SH-SY5Y (cell line): ENCODE data around the gene ACOXL.

Experiments used
- GATA2 ChIP-seq: IDR thresholded peaks from 2 replicates; pipeline ENCODE4 v1.6.1; 2011; ENCODE audit warnings: mild to moderate bottlenecking, low read depth, low read length
- GATA3 ChIP-seq: IDR thresholded peaks from 2 replicates; pipeline ENCODE4 v1.6.1; 2011; ENCODE audit warnings: low read depth, mild to moderate bottlenecking, low read length, moderate library complexity

Gene ACOXL

GRCh38 chr2:110978148-110978547 lies 245.8 kb downstream of the ACOXL start:
- TF ChIP-seq GATA3, result no peak
- TF ChIP-seq GATA2, result no peak

GRCh38 chr2:110978756-110979470 lies 246.5 kb downstream of the ACOXL start:
- TF ChIP-seq GATA2, result no peak
- no peak for TF ChIP-seq GATA3

GRCh38 chr2:110979471-110980338 lies 247.3 kb downstream of the ACOXL start:
- TF ChIP-seq GATA3, result no peak
- no peak for TF ChIP-seq GATA2

GRCh38 chr2:110980339-110981062 lies 248.1 kb downstream of the ACOXL start:
- no peak for TF ChIP-seq GATA3
- no peak for TF ChIP-seq GATA2

GRCh38 chr2:110983133-110983532 lies 250.8 kb downstream of the ACOXL start:
- TF ChIP-seq GATA3 (no peak), GATA2 (no peak)

DNA sequence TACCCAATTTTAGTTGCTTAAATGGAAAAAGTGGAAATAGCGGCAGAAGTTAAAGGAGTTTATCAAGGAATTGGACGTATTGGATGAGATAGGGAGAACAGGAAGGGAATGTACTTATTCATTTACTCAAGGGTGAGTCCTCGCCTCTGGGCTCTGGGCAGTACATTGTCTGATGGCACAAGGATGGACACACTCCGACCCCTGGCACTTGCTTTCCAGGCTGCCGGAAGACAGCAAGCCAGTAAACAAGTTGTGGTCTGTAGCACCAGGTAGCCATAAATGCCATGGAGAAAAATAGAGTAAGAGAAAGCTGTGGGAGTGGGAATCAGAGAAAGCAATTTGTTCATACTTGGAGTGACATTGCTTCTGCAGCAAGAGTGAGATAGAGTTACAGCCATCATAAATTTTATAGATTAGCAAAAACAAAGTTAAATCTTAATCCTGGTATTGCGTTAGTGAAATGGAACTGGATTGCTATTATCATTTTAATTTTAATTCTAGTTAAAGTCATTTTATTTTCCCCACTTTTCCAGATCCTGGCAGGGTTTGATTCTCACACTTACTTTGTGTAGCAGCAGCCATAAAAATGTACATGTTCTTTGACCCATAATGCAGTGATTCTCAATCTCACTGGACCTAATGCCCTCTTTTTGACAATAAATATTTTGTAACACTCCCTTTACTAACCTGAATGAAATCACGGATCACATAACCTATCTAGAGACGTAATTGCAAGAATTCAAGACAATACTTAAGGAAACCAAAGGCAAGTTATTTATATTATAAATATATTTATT lies 252.5 kb downstream of the ACOXL start:
- TF ChIP-seq GATA3 (no peak), GATA2 (no peak)

- TF ChIP-seq GATA2 (no peak), GATA3 (no peak)
Observed at GRCh38 chr2:110990440-110990839, 258.1 kb downstream of the ACOXL start.

DNA sequence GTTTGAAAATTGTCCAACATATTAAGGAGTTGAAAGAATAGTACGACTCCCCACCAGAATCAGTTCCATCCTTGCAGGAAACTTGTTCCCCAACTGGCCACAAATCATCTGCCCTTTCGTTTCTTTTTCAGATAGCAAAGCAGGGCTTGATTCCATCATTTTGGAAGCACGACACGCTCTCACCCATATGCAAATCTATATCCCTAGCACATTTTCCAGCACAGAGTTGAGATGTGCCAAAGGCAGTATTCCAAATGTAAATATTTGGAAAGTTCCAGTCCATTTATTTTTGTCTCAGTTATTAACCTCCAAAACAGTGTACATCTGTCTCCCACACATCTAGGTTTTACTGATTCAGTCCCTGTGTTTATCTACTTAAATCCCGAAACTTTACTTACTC lies 259.5 kb downstream of the ACOXL start:
- TF ChIP-seq GATA3 (no peak), GATA2 (no peak)

DNA sequence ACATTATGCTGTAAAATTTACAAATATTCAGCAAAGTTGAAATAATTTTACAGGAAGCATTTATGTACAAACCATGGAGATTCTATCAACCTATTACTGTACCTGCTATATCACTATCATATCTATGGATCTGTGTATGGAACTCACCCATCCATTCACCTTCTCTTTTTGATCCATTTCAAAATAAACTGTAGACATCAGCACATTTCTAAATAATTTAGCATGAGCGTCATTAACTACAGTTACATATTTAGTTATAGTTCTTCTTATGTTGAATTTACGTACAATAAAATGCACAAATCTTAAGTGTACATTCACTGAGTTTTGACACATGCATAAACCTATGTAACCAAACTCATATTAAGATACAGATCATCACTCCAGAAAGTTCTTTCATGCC lies 260.5 kb downstream of the ACOXL start:
- TF ChIP-seq GATA3, result no peak
- no peak for TF ChIP-seq GATA2

- TF ChIP-seq GATA2, result no peak
- no peak for TF ChIP-seq GATA3
Observed at GRCh38 chr2:110993557-110994231, 261.3 kb downstream of the ACOXL start.

- TF ChIP-seq GATA2 (no peak), GATA3 (no peak)
Observed at GRCh38 chr2:110994250-110994961, 262.0 kb downstream of the ACOXL start.

DNA sequence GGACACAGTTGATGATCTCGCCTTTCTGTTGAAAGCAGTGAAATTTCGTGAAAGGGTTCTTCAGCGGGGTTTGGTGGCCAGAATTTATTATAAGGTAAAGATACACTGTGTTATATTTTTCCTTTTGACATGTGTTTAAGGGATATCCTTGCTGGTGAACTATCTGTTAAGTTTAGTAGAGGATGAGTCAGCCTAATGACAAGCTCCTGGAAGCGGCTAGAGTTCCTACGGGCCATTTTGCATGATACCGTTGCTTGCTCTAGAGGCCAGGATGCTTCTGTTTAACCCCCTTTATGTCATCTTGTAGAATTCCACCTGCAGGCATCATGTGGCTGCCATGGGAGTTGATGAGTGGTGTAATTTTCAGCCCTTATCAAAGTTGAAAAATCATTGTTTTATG lies 263.5 kb downstream of the ACOXL start:
- TF ChIP-seq GATA3 (no peak), GATA2 (no peak)

DNA sequence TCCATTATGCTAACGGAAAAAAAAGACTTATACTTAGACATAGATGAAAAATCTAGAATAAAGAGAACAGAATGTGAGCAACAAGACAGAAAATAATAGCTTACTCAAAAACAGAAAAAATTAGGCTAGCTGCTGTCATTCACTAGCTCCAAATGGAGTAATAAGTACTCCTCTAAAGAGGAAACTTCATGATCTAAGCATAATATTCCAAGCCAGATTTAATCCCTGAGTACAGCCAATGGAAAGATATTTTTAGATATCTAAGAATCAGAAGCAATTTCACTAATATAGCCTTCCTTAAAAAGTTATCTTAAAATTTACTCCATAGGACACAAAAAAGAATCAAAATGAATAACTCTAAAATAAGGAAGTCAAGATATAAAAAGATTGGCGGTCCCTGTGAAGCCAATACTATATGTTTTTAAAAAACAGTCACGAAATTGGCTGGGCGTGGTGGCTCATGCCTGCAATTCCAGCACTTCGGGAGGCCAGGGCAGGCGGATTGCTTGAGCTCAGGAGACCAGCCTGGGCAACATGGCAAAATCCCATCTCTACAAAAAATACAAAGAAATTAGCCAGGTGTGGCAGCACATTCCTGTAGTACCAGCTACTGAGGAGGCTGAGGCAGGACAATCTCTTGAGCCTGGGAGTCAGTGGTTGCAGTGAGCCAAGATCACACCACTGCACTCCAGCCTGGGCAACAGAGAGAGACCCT lies 265.1 kb downstream of the ACOXL start:
- TF ChIP-seq GATA3, result no peak
- no peak for TF ChIP-seq GATA2
